Endothelial cell of umbilical vein (primary cell): ENCODE data around the gene TCF7.

Experiments
- CTCF ChIP-seq, 2 donors: IDR thresholded peaks; 1 replicate in 1 of 2; 2 replicates in 1 of 2; pipeline ENCODE4 v1.5.1; 2011; ENCODE audit warnings: low read length in 2 of 2, mild to moderate bottlenecking in 2 of 2, moderate library complexity in 2 of 2, control low read depth in 1 of 2, inconsistent platforms in 1 of 2, low read depth in 1 of 2; ENCODE audit not compliant: insufficient read depth in 1 of 2; ENCODE audit errors: extremely low read depth in 1 of 2
- EZH2 ChIP-seq: IDR thresholded peaks from 2 replicates; pipeline ENCODE4 v1.6.1; 2012; ENCODE audit warnings: borderline replicate concordance, low read depth, mild to moderate bottlenecking, moderate library complexity, low read length, inconsistent platforms; ENCODE audit not compliant: severe bottlenecking
- FOS ChIP-seq: IDR thresholded peaks from 2 replicates; pipeline ENCODE4 v1.6.1; 2011; ENCODE audit warnings: mild to moderate bottlenecking, low read length, moderate library complexity, borderline replicate concordance; ENCODE audit not compliant: insufficient read depth
- GATA2 ChIP-seq: IDR thresholded peaks from 2 replicates; pipeline ENCODE4 v1.7.0; 2011; ENCODE audit warnings: low read depth, mild to moderate bottlenecking, moderate library complexity, mixed read lengths, low read length; ENCODE audit not compliant: insufficient read length, insufficient read depth
- JUN ChIP-seq: IDR thresholded peaks from 2 replicates; pipeline ENCODE4 v1.6.1; 2011; ENCODE audit warnings: borderline replicate concordance, low read depth; ENCODE audit not compliant: insufficient read length, insufficient read depth
- MAX ChIP-seq: IDR thresholded peaks from 2 replicates; pipeline ENCODE4 v1.6.1; 2011; ENCODE audit not compliant: insufficient read depth, insufficient read length
- MYC ChIP-seq: IDR thresholded peaks from one replicate; pipeline ENCODE4 v1.6.1; 2011; ENCODE audit warnings: mild to moderate bottlenecking, low read depth, low read length
- POLR2A ChIP-seq: IDR thresholded peaks from 2 replicates; pipeline ENCODE4 v1.6.1; 2012; ENCODE audit warnings: low read depth, mild to moderate bottlenecking, control low read depth, low read length
- POLR2AphosphoS5 ChIP-seq: IDR thresholded peaks from 2 replicates; pipeline ENCODE4 v1.6.1; 2012; ENCODE audit warnings: low read depth, mild to moderate bottlenecking, control low read depth, low read length, moderate library complexity; ENCODE audit not compliant: insufficient read depth

GRCh38 chr5:134146651-134147518 is 32.4 kb downstream of the TCF7 start:
- TF ChIP-seq POLR2AphosphoS5 (no peak), CTCF (IDR thresholded peaks at IDR 0.05; ENCODE audit: extremely low read depth in 1 of 2, insufficient read depth in 1 of 2, low read depth in 1 of 2, low read length in 2 of 2) (no peak), POLR2A (no peak), MYC (no peak), GATA2 (no peak), EZH2 (no peak), MAX (no peak), JUN (no peak), FOS (no peak)
